Medulla oblongata (tissue), 1 donor: Measurements from ENCODE around the gene WDFY1.
A peak's percentile ranks its signal among the peaks of the same experiment; 100 is the strongest.
"Not testable (repeated sequence)": the region's sequence is repeated elsewhere in the genome, so short reads cannot be mapped to it uniquely, and the experiment has no call there.

Source experiments
- DNase-seq: peaks from one replicate; pipeline ENCODE4 v3.0.0-alpha.2; 2015; ENCODE audit errors: extremely low spot score

WDFY1 gene

GRCh38 chr2:223957092-223957851 lies 12.1 kb upstream of the WDFY1 start, which contains the start of gene MRPL44:
Gene MRPL44 (plus strand): TSS chr2:223957463. CDS start chr2:223957473, 10 bp downstream.
- peak; percentile 98 for DNase-seq

DNA sequence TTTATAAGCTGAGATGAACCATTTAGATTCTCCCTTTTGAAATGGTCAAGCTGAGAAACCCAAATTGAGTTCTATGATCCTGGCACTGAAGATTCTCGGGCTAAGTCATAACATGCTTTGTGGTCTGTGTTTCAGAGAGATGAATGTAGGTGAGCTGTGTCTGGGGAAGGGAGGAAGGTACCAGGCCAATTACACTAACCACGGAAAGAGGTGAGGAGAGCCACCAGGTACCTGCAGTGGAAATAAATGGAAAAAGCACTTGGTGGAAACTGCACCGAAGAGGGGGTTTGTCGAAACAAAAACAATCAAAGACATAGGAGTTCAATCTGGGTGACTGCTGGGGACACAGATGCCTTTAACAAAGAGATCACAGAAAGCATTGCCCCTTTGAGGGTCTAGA lies 11.2 kb upstream of the WDFY1 start:
- DNase-seq: no peak

GRCh38 chr2:223954401-223954800 lies 9.3 kb upstream of the WDFY1 start:
- no peak for DNase-seq

DNA sequence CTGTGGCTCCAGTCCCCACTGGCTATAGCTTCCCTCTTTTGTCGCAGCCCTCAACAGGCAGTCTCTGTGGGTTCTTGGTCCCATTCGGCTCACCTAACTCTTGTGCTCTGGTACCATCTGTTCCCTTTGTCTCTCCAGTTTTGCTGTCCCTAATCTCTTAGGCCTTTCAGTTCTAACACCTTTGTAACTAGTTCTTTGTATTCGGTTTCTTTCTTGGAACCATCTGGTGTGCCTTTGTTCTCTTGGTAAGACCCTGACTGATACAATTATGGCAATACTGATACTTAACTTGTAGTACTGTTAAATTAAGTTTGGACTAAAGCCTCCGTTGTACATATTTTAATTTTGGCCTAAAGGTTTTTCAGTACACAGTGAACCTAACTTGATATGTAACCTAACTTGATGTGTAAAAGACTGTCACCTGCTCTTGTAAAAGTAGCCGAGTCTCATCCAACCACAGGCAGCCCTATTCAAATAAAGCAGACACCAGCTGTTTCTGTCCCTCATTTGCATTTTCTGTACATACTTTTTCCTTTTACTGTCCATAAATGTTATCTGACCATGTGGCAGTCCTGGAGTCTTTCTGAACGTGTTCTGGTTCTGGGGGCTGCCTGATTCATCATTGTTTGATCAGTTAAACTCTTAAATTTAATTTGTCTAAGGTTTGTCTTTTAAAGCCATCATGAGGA lies 7.3 kb upstream of the WDFY1 start:
- DNase-seq: no peak

DNA sequence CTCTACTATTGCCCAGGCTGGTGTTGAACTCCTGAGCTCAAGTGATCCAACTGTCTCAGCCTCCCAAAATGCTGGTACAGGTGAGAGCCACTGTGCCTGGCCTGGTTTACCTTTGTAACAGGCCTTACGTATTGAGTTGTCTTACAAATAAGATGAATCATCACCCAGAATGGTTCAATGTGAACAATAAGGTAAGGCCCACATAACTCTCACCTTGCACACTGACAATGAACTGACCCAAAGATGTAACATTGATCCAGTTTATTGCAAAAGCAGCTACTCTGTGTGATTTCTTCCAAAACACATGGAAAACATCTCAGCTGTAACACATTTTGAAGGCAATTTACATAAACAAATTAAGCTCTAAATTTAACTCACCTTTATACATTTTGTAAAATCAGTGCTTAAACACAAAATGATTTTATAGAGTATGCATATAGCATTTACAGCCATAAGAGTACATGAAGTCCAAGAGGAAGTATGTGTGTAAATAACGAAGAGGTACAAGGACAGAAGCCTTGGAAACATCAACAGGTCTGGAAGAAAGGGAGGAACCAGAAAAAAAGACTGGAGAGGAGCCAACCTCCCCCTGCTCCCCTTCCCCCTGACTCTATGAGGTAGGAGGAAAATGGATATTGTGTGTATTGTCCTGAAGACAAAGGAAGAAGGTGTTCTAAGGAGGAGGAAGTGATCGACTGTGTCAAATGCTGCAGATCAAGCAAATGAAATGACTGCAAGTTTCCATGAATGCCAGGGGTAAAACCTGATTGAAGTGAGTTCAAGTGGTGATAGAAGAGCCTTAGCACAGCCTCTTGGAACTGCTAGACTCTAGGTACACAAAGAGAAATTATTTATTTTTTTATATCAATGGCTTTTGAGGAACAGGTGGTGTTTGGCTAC lies 5.6 kb upstream of the WDFY1 start:
- no peak for DNase-seq

DNA sequence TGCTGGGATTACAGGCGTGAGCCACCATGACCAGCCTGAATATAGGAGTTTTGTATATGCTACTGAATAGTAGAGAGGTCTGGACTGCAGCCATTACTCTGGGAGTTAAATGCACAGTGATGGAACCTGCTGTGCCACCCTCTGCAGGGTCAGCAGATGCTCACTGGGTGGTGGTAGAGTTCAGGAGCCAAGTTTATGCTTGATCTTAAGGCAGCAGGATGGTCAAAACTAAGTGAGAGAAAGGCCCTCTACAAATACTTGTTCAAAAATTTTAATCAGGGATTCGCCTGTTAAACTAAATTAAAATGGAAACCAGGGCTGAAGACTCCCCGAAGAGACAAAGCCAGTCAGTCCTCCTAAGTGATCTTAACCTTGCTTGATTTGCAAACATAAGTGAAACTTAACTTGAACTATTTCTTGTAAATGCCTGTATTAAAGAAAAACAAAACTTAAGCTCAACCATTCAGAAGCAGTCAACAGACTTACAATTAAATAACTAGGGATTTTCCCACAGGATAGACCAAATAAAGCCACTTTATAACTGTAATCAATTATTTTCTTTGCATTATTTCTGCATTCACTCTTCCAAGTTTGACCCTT lies 4.2 kb upstream of the WDFY1 start:
- DNase-seq: no peak

DNA sequence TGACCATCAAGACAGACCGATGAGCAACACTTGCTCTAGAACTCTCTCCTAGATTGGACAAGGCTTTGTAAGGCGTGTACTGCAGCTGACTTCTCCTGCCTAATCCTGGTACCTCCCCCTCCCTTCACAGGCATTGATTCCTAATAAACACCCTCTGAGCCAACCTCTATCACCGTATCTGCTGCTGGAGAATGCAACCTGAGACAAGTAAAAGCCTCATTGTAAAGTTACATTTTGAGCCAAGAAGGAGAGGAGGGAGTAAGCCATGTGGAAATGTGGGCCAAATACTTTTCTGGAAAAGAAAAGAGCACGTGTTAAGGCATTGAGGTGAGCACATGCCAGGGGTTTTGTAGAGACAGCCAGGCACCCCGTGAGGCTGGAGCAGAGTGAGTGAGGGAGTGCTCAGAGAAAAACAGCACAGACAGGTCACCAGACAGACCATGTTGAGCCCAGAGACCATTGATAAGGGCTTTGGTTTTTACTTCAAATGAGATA lies 2.6 kb upstream of the WDFY1 start:
- DNase-seq: no peak

DNA sequence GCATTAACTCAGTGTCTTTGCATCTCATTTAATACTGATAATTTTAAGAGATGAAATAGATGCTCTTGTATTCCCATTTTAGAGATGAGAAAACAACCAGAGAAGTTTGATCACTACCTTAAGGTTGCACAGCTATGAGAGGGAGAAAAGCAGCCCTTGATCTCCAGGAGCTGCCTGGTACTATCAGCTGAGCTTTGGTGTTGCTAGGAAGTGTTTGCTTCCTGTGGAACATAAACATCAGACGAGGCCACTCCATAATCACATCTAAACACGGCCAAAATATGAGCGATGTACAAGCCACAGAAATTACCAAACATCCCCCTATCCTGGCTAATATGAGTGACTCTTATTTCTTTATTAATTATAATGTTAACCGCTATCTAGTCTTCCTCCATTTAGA lies 620 bp upstream of the WDFY1 start:
- DNase-seq: no peak

DNA sequence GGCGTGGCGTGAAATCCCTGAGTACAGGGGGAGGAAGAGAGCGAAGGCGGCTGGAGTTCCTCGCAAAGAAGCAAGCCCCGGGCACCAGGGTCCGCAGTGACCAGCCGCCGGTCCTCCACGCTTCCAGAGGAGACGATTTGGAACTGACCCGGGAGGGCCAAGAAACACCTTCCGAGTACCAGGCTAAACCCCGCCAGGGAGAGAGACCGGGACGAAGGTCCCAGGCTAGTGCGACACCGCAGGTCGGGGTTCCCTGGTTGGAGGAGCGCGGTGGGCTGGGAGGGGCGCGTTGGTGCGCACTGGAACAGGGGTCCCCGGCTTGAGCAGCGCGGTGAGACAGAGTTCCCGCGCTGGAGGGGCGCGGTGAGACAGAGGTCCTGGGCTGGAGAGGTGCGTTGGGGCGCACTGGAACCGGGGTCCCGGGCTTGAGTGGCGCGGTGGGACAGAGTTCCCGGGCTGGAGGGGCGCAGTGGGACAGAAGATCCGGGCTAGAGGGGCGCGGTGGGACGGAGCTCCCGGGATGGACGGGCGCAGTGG lies 901 bp downstream of the WDFY1 start:
- peak; percentile 39 for DNase-seq

DNA sequence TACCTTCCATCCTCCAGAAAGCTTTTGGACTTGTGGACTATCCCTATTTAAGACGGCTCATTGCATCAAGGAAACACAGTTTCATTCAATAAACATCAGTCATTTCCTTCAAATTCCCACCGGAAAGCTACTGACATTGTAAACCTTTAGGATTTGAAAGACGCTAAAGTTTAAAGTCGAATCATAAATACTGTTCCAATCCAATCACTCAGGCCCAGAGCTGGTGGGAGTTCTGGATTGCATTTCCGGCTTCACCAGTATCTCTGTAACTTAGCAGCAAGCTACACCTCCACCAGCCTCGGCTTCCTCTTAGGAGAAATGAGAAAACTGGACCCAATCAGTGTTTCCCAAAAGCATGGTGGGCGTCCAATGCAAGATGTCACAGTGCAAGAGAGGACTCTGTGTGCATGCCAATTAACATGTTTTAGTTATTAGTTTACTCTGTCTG lies 1.6 kb downstream of the WDFY1 start:
- no peak for DNase-seq

GRCh38 chr2:223943135-223943534 lies 2.0 kb downstream of the WDFY1 start:
- DNase-seq: no peak

DNA sequence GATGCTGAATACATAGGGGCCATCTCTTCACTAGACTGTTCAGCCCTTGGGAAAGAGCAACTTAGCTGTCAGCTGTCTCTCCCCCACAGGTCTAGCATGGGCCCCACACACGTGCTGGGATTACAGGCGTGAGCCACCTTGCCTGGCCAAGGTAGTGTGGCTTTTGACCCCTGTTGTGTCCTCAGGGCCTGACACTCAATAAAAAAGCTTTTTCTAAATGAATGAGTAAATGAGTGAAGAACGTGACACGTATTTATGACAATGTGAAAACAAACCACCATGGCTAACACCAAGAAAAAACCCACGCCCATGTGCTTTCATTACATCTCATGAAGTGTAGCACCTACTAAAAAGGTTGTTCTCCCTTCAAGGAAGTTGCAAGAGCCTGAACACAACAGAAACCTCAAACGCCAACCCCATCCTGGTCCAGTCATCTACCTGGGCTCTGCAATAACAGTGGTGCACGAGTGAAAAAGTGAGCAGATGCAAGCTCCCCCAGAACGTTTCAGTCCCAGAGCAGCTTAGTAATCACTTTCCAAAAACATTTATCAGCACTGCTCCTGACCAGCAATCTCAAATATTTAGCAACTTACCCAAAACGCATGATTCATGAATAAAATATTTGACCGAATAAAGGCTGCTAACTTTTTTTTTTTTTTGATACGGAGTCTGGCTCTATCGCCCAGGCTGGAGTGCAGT lies 3.4 kb downstream of the WDFY1 start:
- DNase-seq: no peak

DNA sequence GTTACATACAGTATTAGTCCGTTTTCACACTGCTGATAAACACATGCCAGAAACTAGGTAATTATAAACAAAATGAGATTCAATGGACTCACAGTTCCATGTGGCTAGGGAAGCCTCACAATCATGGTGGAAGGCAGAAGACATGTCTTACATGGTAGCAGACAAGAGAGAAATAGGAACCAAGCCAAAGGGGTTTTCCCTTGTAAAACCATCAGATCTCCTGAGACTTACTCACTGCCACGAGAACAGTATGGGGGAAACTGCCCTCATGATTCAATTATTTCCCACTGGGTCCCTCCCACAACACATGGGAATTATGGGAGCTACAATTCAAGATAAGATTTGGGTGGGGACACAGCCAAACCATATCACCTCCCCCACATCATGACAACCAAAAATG lies 5.7 kb downstream of the WDFY1 start:
- DNase-seq: not testable (repeated sequence)

GRCh38 chr2:223937535-223937934 lies 7.6 kb downstream of the WDFY1 start:
- DNase-seq: no peak

DNA sequence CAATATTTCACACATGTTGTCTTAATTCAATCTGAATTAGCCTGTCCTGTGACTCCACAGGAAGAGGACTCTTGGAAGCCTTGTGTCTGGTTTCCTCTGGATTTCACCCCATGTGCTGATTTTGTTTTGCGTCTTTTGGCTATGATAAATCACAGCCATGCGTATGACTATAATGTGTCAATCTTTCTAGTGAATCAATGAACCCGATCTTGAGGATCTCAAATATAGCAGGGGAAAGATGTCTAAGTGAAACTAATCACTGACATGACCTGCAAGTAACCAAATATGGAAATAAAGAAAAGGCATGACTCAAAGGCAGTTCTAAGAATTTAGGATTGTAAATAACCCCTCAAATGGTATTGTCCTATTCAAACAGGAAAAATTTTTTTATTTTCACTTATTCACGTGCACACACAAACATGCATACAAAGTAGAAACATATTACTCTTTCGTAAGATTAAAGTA lies 8.2 kb downstream of the WDFY1 start:
- no peak for DNase-seq

DNA sequence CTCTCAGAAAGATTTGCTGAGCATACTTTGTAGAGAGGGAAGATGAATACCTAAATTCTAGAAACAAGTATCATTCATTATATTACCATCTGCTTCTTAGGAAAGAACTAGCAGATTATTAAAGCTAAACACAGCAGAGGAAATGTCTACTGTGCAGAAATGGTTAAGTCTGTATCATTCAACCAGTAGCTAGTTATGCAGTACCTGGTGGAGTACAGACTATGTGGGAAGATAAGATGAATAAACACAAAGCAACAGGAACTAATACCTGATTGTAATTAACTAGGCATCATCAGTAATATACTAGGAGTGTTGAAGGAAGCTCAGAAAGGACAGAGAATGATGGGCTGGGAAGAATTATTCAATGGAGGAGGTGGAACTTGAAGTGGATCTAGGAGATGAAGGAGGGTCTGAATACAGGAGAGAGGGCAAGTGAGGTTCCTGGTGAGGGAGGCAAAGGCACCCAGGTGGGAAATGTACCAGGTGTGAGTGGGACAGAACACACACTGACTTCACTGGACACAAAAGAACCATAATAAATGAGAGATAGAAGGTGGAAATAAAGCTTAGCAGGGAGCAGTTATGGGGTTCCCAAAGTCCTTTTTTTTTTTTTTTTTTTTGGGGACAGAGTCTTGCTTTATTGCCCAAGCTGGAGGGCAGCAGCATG lies 9.5 kb downstream of the WDFY1 start:
- DNase-seq: no peak

GRCh38 chr2:223934870-223935269 lies 10.3 kb downstream of the WDFY1 start:
- DNase-seq: no peak

DNA sequence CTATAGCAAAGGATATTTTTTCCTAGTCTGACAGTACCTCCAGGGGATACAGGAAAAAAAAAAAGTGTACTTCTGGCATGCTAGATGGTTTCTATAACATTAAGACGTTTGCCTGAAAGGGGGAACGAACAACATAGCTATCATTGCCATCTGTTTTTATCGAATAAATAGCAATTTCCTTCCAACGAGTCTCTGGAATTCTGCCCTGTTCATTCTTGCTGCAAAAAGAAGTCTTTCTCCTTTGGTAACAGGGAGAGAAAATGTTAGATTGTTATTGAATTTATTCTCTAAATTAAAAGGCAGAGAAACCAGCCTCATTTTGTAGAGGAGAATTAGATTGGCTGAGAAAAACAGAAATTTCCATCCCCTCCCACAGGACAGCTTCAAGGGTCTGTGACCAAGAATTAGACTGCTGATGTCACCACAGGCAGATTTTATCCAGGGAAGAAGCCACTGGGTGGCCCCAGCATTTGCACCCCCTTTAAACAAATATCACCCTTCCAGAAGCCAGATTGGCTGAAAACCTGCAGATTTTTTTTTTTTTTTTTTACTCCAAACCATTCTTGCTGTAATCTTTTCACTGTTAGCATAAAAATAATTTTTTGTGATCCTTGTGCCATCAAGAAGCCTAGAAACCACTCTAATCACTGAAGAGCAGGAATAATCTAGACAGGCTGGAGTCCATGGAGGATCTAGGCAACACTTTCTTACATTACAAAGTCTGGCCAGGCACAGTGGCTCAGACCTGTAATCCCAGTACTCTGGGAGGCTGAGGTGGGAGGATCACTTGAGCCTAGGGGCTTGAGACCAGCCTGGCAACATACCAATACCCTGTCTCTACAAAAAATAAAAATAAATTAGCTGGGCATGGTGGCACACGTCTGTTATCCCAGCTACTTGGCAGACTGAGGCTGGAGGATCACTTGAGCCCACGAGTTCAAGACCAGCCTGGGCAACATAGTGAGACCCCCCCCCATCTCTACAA lies 12.0 kb downstream of the WDFY1 start:
- DNase-seq: peak; percentile 25
